GM21576 (cell line): ENCODE measurements around the gene ACO2.
A peak's percentile ranks its signal among the peaks of the same experiment; 100 is the strongest.
"Not testable (repeated sequence)": the region's sequence is repeated elsewhere in the genome, so short reads cannot be mapped to it uniquely, and the experiment has no call there.

Experiments
- ATAC-seq: cut with Tn5 transposase; IDR thresholded peaks from one replicate; pipeline ENCODE4 v1.9.1; 2021; ENCODE audit warnings: mild to moderate bottlenecking, moderate library complexity; ENCODE audit not compliant: unreplicated experiment

The ACO2 gene

DNA sequence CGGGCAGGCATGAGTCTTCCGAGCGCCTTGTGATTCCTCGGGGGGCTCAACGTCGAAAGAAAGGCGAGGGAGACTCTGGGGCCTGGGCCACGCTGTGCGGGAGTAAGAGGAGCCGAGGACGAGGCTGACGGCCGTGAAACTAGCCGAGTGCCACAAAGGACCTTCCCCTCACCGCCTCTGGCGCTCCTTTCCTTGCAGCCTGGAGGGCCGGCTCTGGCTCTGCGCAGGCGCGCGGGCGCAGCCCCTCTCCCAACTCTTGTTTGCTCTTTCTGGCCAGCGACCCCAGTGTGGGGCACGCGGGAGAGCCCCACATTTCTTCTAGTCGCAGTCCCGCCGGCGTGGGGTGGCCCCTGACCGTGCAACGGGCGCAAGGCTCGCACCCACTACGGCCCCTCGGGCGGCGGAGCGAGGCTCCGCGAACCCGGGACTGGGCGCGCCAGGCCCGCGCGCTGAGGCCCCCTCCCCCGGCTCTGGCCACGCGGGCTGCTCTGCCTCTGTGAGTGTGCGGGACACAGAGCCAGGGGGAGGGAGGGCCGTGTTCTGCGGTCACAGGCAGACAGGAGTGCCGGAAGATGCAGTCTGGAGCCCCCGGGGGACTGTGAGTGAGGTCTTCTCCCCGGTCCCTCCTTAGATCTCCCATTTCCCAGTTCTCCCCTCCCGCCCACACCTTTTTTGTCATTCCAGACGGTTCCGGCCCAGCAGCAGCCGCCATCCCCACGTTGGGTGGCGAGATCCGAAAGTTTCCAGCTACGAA, 21.3 kb upstream of the ACO2 start:
- no peak for ATAC-seq

DNA sequence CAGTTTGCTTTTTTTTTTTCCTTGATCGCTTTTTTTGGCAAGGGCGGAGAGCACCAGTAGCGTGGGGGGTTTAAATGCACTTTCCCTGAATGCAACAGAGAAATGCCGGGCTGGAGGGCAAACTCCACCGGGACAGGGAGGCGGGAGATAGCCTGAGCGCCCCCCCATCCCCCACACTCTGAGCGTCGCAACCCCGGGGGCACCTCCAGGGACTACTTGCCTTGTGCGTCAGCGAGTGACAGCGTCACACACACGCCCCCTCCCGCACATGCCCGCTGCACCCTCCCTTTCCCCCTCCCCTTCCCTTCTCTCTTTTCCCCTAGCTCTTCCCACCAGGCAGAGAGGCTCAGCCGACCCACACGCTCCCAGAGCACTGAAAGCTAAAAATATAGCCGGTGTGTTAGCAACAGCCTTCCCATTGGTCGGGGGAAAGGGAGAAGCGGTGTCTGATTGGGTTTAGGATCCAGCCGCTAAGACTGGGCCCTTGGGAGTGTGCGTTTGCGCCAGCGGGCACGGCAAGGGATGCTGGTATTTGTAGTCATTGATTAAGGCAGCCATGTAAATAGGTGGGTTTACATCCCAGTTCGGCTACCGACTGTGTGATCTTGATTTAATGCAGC, 20.6 kb upstream of the ACO2 start:
- ATAC-seq = peak; percentile 42

DNA sequence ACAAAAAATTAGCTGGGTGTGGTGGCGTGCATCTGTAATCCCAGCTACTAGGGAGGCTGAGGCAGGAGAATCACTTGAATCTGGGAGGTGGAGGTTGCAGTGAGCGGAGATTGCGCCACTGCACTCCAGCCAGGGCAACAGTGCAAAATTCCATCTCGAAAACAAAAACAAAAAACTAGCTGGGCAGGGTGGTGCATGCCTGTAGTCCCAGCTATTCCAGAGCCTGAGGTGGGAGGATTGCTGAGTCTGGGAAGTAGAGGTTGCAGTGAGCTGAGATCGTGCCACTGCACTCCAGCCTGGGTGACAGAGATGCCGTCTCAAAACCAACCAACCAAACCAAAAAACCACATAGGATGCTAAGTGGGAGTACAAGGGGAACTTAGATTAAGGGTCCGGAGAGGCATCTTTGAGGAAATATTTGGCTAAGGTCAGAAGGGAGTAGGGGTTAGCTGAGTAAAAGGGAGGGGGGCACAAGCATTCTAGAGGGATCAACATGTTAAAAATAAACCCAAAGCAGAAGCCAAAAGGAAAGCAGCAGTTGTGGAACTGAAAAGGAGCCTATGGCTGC, 10.7 kb upstream of the ACO2 start:
- ATAC-seq = no peak

DNA sequence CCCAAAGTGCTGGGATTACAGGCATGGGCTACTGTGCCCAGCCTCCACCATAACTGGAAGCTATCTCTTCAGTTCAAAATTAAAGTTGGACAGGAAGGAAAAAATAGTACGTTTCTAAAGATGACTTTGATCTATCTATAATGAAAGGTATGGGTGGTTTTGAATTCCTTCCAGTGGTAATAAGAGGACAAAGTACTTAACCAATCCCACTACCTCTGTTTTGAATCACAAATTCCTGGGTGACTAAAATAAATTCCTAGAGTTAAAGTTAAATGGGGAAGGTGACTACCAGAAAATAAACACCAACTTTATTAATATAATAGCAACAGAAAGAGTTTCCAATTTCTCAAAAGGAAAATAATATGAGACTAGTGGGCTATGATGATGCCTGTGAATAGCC, 9.5 kb upstream of the ACO2 start:
- ATAC-seq = no peak

DNA sequence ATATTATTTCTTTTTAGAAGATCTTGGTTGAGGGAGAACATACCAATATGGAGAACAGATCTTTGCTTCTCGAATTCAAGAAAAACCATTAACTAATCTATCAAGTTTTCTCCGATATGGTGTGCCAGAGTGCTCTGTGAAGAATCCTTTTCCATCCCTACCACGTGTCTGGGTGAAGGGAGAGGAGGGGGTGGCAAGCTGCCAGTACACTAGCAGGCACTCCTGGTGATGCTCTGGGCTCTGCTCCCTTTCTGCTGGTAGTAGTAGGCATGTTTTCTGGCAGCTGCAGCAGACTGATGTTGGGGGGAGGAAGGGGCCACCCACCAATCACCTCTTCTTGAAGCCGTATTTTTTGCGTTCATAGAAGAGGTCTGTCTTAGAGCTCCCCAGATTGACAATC, 8.8 kb upstream of the ACO2 start:
- ATAC-seq = not testable (repeated sequence)

DNA sequence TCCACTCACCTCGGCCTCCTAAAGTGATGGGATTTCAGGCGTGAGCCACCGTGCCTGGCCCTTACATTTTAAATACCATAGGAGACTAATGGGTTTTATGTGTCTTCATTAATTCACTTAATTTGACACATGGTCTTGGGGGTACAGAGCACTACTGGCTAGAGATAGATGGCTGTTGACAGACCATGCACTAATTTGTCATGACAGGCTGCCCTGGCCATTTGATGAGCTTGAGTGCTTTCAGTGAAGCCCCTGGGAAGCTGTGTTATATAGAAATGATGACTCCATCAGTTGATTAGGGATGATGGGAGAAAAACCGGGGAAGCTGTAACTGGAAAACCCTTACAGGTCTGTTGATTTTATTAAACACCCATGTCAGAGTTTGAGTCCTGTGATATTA, 7.0 kb upstream of the ACO2 start:
- no peak for ATAC-seq

DNA sequence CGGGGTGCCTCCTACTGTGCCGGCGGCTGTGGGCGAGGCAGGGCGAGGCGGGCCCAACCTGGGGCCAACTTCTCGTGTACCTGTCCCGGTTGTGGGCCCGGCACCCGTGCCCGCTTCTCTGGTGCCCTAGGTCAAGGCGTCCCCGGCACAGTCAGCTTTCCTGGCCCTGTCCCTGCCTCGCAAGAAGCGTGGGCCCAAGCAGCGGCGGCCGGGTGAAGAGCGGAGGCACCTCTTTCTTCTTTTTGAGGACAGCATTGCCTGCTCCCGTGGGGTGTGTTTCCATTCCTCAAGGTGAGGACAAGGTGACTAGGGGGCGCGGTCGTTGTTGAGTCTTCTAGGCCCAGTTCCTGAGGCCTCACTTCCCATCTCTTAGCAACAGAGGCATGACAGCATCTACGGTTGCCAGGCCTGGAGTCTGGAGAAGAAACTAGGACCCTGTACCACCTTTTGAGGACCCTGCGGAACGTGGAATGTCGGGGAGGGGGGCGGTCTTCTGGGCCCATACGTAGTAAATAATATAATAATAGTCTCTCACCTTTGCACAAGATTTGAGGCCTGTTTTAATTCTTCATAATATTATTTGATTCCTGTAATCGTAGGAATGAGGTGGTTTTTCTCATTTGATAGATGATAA, 418 bp downstream of the ACO2 start:
- ATAC-seq = peak; percentile 21

DNA sequence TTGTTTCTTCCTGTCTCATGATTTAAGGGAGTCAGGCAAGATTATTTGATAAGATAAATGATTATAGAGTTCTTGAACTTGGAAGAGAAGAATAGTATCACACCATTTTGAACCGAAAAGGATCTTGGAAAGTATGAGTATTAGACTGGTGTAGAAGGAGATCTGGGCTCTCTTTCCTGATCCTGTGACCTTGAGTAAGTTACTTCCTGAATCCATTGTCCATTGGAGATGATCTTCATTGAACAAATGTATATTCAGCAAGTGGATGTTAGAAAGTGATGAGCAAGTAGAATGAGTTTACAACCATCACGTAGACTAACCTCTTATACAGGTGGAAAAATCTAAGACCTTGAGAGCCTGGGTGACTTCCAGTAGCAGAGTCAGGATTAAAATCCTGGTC, 2.0 kb downstream of the ACO2 start:
- no peak for ATAC-seq

DNA sequence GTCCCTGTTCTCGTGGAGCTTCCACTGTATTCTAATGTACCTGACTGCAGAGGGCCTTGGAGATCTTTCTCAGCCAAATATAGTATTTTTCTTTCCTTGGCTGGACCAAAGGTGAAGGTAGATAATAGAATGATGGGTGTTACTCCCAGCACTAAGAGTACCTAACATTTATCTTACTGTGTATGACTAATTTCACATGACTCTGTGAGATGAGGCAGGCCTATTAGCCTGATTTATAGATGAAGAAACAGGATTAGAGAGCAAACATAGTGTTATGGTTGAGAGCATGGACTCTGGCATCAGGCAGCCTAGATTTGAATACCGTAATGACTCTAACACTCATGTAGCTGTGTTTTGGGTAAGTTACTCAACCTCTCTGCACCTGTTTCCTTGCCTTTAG, 2.7 kb downstream of the ACO2 start:
- ATAC-seq = no peak

DNA sequence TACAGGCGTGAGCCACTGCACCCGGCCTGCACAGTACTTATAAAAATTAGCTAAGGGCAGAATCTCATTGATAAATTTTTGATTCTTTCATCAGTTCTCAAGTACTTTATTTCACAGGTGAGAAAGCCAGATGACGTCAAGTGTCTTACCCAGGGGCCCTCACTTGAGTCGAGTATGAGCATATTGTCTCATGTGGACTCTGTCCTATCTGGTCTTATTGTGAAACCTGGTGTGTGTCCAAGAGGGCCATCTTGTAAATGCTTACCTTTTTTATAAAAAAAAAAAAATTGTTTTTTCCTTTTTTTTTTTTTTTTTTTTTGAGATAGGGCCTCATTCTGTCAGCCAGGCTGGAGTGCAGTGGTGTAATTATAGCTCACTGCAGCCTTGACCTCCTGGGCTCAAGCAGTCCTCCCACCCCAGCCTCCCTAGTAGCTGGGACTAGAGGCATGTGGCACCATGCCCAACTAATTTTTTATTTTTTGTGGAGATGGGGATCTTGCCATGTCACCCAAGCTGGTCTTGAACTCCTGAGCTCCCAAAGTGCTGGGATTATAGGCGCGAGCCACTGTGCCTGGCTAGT, 6.0 kb downstream of the ACO2 start:
- ATAC-seq = no peak

DNA sequence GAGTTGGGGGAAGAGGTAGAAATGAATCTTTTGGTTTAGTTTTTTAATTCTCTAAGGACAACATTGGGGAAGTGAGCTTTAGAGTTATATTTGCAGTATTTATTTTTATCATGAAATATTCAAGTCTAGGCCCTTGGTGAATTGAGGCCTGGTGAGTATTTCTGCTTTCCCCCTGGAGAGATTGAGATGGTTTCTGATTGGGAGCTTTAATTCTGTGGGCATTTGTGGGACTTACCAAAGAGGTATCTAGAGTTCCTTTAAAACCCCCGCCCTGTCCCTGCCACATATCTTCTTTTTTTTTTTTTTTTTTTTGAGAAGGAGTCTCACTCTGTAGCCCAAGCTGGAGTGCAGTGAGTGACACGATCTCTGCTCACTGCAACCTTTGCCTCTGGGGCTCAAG, 9.6 kb downstream of the ACO2 start:
- ATAC-seq = no peak

DNA sequence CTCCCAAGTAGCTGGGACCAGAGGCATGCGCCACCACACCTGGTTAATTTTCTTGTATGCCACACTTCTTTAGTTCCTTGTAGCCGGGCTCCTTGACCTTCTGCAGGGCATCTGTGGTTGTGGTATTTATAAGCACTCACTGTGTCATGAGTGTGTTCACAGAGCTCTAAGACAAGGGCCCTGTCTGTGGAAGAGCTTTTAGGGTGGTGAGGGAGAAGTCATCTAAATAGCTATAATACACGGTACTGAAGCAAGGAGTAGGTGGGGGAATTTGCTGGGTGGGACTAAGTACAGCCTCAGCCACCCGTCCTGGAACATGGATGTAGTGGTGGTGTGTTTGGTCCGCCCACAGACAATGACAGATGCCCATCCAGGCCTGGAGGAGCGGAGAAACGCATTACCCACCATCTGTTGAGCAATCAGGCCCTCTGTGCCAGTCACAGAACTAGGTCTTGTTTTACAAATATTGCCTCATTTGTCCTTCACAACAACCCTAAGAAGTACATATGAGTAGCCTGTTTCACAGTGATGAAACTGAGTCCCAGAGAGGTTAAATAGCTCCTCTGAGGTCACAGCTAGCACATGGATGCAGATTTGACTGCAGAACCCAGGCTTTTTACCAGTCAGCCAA, 10.1 kb downstream of the ACO2 start:
- ATAC-seq = no peak

DNA sequence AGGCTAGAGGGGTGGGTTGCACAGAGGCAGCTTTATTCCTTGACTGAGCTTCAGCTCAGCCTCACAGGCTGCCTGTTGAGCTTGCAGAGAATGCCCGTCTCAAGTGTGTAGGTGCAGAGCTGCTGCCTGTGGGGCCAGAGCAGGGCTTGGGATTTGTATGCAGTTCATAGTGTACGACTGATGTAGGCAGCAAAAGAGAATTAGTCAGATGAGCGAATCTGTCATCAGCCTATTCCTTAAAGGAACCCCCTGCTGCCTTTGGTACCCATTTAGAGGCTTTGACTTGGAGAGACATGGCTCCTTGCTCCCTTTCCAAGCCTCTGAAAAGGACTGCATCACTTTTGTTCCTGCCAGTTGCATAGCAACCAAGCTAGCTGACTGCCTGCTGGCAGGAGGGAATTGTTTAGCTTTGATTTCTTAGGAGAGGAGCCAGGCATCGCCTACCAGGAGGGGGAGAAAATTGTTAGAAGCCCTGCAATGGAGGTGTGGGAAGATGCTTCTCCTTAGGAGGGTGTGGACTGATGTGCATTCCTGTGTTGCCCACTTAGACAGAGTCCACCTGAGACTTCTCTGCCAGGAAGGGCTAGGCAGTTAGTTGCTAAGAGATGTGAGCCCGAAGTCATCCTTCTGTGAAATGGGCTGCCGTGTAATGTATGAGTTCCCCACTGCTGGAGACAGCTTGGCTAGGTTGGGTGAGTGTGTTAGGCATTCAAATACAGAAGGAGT, 10.9 kb downstream of the ACO2 start:
- ATAC-seq = no peak

DNA sequence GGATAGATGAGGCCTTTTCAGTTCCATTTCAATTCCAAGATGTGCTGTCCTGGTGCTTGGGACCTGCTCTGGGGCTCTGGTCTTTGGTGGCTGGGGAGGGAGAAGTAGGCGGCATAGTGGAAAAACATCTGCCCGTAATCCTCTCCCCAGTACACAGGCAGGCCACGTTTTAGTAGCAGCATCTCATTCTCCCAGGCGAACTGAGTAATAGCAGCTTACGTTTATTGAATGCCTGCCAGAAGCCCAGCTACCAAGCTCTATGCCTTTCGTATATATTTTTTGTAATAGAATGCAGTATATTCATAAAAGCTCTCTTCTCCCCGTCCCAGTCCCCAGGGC, 11.4 kb downstream of the ACO2 start:
- ATAC-seq = no peak

DNA sequence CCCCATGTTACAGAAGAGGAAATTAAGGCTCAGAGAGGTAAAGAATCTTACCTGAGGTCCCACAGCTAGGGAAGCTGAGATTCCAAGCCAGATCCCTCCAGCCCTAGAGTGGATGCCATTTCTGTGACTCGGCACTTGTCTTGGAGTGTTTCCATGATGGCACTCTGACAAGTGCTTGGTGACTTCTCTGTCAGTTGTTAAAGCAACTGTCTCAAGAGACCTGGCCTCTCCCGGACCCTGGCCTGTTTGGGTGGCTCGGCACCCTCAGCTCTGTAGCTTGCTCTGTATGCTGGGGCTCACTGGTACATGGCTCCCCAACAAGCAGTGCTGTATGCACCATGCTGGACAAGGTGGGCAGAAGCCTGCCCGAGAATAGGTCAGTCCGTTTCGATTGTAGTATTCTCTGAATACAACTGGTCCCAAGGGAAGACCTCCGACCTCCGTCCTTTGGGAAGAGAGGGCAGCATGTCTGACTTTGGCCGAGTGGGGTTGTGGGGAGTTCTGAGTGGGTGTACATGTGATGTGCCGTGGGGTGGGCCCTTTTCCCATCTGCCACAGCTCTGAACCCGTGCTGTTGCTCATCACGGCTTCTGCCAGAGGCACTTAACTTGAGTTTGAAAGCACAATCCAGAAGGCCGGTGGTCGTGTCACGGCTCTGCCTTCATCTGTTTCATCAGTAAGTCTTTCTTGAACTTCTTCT, 12.4 kb downstream of the ACO2 start:
- ATAC-seq = no peak

DNA sequence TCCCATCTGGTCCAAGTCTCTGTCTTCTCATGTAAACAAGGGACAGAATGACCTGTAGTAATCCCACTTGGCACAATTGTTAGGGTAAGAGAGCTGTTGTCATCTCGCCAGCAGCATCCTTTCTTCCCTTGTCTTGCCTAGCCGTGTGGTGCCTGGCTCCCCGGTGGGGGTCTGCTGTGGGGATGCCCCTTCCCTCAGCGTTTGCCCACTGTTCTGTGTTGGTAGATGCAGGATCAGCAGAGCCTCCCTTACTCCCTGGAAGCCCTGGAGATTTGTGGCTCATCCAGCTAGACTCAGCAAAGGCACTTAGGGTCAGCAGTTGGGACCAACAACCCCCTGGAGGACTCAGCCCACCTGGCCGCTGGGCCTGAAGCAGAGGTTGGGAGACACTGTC, 13.0 kb downstream of the ACO2 start:
- no peak for ATAC-seq

DNA sequence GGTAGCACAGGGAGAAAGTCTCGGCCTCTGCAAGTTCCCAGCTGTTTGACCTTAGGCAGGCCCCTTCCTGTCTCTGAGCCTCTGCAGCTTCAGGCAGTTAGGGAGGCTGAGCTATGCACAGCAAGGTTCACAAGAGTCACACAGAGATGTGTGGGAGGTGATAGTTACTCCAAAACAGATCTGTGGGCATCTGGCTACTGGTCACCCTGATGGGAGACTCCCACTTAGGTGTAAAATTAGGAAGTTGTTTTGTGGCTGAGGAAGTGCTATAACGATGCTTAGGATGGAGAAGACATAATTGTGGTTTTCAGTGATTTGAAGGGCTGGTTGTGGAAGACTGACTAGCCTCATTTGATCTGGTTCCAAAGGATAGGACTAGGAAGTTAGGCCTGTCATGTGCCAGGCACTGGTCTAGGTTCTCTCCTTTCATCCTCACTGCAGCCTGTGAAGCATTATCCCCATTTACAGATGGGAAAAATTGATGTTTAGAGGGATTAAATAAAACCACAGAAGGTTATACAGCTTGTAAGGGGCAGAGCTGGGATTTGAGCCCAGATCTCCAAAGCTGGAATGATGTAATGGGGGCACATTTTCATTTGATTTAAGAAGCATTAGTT, 13.5 kb downstream of the ACO2 start:
- no peak for ATAC-seq

DNA sequence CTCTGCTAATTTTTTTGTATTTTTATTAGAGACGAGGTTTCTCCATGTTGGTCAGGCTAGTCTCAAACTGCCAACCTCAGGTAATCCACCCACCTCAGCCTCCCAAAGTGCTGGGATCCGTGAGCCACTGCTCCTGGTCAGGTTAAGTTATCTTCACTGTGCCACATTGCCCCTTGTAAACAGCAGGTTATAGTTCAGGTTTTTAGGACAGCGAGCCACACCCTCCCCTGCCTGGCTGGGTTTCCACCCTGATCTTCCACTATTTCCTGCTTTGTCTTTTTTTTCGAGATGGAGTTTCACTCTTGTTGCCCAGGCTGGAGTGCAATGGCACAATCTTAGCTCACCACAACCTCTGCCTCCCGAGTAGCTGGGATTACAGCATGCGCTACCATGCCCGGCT, 16.1 kb downstream of the ACO2 start:
- no peak for ATAC-seq

DNA sequence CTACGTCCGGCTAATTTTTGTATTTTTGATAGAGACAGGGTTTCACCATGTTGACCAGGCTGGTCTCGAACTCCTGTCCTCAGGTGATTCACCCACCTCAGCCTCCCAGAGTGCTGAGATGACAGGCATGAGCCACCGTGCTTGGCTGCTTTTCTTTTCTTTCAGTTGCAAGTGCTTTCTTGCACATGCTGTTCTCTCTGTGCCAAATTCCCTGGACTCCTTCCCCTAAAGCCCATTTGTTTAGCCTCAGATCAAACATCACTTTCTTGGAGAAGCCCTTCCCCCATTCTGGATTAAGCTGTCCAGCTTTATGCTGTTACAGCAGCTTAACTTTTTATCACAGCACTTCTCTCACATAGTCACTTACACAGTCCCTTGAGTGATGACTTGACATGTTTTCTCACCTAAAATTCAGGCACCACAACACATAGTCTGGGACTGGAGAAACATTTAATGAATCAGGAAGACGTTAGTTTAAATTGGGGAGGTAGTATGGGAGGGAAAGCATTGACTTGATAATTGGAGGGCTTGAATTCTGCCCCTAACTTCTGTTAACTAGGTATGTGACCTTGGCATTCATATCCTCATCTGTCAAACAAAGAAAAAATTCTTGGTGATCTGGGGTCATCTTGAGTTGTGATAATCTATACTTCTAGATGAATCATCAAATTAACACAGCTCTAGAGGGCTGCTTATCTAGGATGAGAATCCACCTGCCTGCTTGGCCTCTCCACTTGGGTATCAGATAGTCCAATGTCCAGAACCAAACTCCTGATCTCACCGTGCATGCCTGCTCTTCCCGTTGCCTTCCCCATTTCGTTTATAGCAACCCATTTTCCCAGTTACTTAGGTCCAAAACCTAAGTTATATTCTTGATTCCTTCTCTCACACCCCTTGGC, 18.4 kb downstream of the ACO2 start:
- ATAC-seq = no peak
